NCI-H82 treated with DMSO at 0.1 percent for 48 hours (cell line): ENCODE results near the gene CDH15.
"Not testable (repeated sequence)": the region's sequence is repeated elsewhere in the genome, so short reads cannot be mapped to it uniquely, and the experiment has no call there.

Experiments
- DNase-seq: peaks from one replicate; lab custom pipeline; 2025; ENCODE audit not compliant: unreplicated experiment; lab: John Stamatoyannopoulos, UW

The CDH15 gene

DNA sequence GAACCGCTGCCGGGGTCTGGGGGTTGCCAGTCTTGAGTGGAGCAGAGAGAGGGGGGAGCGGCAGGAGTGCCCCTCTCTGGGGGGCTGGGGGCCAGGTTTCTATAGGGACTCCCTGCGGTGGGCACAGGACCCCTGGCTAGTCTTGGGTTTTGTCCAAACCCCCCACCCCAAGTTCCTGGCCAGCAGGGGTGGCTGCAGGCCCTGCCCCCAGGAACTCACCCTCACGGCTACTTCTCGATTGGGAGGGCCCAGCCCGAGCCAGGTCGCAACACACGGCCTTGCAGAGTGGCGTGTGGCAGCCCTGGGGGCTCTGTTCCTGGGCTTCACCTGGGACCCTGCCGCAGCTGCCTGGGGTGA is 601 bp downstream of the CDH15 start:
- DNase-seq = no peak

DNA sequence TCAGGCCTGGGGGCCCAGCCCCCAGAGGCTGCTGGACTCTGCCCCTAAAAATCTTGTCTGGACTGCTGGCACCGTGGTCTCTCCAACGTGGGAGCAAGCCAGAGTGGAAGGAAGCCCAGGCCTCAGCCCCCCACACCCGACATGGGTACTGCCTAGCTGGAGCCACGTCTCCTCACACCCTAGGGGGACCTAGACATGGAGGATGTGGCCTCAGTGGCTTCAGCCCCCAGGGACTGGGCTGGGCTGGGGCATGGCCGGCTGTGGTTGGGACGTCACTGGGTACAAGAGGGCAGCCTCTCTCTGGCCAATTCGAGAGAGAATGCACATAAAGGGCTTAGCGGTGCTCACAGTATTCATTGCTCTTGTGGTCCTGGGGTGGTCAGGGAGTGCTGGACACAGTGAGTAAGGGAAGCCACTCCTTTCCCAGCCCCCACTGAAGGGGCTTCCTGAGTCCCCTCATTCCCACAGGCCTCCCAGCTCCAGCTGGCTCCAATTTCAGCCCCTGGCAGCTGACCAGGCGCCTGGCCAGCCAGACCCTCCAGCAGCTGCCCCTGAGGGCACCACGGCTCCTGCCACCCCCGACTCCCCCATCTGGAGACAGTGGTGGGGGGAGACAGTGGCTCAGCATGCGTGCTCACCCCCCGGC is 1.1 kb downstream of the CDH15 start:
- DNase-seq = no peak

DNA sequence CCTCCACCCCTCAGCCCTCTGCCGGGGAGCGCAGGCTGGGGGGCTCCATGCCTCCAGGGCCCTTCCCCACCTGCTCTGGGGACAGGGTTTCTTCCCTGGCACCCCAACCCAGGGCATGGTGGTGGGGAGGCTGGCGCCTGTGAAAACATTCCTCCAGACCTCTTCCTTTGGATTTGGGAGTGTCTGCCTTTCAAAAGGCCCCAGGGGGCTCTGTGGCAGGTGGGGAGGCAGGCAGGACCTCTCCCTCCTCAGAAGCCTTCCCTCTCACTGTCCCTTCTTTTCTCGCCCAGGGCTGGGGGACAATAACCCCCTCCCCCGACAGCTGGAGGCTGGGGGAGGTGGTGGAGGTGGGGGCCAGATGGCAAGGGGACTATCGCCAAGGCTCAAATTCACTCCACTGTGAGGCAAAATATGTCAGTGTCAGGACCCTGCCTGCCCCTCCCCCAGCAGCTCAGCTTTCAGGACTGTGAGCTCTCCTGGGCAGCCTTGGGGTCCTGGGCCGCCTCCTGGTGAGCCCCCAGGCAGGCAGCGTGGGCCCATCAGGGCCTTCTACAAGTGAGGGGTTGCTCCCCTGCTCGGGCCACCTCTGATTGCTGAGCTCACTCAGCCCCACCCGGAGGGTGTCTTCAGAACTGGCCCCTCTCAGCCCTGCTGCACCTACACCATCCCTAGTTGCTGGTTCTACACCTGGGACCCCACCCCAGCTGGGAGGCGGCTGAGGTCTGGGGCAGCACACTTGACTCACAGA is 1.8 kb downstream of the CDH15 start:
- no peak for DNase-seq

DNA sequence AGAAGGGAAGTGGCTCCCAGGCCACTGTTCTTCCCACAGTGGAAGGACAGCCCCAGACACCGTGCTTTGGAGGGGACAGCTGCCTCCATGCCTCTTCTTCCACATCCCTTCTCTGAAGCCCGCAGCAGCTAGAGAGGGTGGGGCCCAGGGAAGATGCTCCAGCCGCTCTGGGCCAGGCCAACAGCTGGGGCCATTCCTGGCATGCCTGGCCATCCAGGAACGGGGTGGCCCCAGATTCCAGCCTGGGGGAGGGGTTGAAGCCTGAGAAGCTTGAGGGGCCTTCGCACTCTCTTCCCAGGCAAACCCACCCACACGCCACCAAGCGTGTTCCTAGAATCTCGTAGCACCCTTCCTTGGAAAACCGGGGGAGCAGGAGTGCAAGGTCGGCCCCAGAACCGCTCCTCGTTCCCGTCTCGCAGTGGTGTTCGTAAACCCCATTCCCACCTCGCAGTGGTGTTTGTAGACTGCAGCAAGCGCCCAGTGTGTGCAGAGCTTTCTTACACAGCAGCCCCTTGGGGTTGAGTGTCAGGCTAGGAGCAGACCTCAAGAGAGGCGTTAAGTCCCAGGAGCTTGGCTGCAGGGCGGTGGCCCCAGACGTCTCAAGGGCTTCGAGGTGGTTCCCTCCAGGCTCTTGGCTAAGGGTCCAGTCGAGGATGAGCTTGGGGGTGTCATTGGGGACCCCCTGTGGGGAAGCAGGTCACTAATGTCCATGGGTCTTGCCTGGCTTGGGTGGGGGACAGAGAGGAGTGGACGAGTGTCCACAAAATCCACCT is 2.7 kb downstream of the CDH15 start:
- no peak for DNase-seq

DNA sequence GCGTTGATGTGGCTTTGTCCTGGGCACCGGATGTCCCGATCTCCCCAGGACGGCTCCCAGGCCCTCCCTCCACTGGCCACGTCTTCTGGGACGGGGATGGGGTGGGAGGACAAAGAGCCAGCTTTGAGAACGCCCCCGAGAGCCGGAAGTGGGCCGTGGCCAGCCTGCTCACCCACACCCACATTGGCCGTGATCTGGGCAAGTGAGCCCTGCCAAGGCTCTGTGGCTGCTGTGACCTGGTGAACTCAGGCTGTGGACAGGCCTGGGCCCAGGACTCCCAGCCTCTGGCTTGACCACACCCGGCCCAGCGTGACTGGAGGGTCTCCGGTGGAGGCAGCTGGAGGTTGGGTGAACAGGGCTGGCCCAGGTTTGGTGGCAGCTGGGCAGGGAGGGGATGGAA is 3.3 kb downstream of the CDH15 start:
- no peak for DNase-seq

DNA sequence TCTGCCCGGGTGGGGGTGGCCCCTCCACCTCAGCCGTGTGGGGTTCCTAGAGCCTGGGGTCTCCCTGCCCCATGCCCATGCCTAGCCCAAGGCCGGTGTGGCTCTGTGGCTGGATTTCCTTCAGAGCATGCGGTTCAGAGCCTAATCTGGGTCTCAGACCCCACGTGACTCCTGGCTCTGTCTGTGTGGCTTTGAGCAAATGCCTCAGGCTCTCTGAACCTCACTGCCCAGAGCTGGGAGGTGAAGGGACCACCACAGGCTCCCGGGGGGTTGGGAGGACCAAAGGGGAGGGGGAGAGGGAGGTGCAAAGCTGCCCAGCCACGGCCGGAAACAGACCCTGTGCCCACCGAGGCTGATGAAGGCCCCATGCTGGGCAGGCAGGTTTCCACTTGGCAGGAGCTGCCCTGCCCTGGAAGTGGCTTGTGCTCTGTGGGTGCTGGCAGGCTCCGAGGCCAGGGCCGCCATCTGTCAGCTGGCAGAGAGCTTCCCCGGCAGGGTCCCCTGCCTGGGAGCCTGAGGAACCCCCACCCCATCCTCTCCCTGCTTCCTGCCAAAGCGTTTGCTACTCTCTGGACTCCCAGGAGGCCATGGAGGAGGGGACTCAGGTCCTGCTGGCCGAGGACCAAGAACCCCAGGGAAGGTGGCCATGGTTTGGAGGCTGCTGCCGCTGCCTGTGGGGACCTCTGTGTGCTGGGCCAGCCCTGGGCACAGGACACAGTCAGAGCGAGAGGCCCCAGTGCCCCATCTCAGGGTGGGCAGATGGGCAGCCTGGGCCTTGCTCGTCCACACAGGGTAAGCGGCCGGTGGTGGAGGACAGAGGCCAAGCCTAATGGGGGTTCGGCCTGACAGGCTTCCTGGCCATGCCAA is 4.0 kb downstream of the CDH15 start:
- DNase-seq = no peak

DNA sequence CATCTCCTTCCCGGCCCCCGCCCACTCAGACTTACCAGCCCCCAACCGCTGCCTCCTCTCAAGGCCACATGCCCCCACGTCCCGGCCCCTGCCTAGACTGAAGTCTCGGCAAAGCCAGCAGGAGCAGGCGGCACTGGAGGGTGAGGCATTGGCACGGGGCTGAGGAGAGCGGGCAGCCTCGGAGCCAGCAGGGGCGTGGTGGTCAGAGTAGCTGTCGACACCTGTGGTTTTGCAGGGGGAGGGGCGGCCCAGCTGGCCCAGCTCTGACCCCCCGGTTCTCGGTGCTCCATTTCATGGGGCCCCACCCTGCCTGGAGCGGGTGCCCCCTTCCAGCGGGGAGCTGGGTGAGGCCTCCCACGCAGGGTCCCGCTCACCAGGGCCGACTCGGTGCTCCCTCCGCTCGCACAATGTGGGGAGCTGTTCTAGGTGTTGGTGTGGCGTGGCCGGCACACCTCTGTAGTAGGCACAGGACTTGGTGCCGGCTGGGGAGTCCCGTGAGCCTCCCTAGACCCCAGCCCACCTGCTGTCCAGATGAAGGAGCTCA is 4.7 kb downstream of the CDH15 start:
- no peak for DNase-seq

DNA sequence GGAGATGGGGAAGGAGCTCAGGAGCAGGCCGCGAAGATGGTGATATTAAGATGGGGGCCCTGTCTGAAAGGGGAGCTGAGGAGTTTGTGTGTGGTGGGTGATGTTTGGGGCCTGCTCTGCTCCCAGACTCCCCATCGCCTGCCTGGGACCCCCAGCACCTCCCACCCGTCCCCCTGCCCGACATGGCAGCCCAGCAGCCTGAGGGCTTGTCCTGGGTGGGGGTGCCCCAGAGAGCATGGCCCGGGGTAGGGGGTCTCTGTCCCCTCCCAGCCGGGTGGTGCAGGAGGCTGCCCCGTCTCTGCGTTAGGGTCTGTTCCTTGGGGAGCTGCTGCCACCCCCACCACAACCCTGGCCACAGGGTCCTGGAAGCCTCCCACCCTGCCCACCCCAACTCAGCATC is 5.2 kb downstream of the CDH15 start:
- DNase-seq = no peak

DNA sequence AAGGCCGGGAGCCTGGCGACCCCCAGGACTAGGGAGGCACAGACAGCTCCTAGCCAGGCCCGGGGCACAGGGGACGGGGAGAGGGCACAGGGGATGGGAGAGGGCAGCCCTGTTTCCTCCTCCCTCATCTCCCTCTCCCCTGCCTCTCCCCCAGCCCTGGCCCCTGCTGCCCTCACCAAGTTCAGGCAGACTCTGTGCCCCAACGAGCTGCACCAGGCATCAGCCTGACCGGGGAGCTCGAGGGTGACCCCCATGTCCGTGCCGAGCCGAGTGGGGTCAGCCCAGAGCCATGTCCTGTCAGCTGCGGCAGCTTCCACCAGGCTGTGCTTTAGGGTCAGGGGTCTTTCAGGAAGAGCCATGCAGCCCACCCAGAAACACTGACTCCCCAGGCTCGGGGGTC is 6.0 kb downstream of the CDH15 start:
- DNase-seq = no peak

DNA sequence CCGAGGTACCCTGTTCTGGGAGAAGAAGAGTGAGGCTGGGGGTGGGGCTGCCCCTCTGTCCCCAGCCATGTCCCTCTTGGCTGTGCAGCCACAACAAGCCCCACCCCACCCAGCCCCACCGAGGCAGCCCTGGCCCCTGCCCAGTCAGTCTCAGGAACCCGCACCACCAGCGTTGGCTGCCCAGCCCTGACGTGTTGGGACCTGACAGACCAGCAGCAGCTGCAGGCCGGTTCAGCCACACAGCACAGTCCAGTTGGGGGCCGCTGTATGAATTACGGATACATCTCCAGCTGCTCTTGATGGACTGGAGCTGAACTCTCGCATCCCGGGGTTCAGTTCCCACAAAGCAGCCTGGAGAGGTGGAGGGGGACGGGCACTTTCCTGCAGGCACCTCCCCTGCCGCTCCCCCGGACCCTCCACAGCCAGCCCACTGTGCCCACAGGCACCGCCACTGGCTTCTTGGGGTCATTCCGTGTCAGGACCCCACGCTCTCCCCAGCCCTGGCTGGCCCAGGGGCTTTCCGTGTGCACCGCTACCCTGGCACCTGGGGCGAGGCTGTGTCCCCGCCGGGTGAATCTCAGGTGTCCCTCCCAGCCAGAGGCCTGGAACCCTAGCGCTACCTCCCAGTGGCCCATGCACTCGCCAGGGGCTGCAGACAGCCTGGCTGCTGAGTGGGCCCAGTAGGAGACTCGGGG is 7.1 kb downstream of the CDH15 start:
- no peak for DNase-seq

DNA sequence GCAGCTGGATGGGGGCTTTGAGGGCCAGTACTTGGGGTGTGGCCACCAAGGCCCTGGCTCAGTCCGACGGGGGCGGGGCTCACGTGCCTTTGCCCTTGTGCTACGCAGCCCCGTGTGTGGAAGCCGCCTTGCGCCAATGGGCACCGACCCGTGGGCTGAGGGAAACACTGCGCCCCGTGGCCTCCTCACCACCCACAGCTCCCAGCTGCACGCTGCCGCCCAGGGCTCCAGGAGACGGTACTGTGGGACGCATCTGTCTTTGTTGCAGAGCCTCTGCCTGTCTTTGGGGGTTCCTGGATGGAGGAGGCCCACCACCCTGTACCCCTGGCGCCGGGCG is 7.6 kb downstream of the CDH15 start:
- DNase-seq = no peak

DNA sequence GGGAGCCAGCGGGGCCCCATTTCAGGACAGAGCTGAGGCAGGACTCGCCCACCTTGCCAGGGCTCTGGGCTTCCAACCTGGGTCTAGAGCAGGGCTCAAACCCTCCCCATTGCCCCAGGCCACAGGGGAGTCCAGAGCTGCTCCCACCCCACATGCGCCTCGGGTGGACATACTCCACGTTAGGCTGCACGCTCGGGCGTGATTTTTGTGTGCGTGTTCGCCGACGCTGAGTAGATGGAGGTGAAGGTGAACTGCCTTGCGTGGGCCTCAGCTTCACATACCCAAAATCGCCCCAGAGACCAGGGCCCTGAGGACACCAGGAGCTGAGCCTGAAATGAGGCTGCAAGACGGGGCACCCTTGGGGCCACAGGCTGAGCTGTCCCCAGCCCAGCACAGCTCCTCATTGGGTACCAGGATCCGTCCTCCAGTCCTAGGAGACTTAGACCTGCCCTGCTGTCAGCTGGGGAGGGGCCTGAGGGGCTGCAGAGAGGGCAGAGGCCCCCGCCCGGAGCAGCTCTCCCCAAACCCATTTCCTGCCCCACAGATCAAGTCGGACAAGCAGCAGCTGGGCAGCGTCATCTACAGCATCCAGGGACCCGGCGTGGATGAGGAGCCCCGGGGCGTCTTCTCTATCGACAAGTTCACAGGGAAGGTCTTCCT is 8.2 kb downstream of the CDH15 start:
- no peak for DNase-seq

DNA sequence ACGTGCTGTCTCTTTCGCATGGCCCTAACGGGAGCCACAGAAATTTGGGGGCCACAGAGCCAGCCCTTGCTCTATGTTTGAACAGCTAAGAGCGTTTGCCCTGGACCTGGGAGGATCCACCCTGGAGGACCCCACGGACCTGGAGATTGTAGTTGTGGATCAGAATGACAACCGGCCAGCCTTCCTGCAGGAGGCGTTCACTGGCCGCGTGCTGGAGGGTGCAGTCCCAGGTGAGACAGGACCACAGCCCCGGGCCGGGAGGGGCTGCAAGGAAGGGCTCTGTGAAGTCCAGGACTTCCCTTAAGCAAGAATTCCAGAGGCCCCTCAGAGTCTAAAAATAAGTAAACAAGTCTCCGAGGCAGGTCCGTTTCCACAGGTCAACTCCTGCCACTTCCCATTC is 11.9 kb downstream of the CDH15 start:
- no peak for DNase-seq

DNA sequence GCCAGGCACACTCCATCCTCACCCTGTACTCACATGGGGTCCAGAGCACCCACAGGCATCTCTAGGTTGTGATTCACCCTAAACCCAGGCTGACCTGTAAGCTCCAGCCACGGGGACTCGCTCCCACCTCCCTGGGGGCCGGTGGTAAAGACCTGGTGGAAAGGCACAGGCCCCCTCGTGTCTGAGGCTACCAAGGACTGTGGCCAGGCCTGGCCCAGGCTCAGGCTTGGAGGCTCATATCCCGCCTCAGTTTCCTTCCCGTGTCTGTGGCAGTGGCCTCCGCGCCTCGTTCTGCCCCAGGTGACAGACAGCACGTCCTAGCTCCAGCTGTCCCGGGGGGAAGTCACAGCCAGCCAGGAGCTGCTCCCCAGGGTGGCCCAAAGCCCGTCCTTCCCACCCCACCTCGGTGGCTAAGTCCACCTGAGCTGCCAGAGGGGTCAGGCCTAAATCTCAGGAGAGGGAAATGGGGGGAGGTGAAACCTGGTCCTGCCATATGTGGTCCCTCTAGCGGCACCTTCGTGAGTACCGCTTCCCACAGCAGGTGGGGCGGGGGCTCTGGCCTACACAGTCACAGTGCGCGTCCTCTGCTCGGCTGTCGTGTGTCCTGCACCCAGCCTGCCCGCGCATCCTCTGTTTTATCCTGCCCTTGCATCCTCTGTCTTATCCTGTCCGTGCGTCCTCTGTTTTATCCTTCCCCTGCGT is 12.6 kb downstream of the CDH15 start:
- no peak for DNase-seq

DNA sequence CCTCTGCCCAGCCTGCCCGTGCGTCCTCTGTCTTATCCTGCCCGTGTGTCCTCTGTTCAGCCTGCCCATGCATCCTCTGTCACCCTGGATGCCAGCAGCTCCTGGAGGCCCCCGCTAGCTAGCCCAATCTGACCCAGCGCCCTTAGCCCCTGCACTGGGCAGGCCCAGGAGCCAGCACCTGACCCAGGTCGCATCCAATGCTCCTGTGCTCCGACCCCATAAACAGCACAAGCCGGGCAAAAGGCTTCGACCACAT is 13.1 kb downstream of the CDH15 start:
- DNase-seq = no peak

DNA sequence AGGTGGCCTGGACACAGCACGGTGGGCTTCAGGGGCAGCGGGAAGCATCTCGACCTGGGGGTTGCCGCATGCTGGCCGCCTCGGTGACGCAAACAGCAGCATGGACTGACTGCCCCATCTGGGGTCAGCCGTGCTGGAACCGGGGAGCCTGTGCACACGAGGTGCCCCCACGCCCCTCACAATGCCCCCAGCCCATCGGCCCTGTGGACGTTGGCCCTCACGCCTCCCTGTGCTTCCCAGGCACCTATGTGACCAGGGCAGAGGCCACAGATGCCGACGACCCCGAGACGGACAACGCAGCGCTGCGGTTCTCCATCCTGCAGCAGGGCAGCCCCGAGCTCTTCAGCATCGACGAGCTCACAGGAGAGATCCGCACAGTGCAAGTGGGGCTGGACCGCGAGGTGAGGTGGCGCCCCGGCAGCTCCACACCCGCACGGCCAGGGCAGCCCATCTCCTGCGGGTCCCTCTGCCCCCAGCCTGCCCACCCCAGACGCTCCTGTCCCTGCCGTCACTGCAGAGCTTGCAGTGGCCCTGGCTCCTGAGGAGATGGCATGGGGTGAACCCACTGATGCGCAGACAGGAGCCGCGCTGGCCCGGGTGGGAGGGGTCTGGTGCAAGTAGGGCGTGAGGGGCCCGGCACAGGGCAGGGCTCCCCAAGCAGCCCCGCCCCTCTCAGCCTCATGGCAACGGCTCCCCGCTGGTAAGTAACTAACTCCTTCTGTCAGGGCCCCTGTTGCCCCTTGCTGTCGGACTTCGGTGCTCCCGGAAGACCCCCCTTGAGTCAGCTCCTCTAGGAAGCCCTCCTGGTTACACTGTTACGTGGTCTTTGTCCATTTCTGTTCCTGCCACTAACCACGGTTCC is 13.6 kb downstream of the CDH15 start:
- no peak for DNase-seq

DNA sequence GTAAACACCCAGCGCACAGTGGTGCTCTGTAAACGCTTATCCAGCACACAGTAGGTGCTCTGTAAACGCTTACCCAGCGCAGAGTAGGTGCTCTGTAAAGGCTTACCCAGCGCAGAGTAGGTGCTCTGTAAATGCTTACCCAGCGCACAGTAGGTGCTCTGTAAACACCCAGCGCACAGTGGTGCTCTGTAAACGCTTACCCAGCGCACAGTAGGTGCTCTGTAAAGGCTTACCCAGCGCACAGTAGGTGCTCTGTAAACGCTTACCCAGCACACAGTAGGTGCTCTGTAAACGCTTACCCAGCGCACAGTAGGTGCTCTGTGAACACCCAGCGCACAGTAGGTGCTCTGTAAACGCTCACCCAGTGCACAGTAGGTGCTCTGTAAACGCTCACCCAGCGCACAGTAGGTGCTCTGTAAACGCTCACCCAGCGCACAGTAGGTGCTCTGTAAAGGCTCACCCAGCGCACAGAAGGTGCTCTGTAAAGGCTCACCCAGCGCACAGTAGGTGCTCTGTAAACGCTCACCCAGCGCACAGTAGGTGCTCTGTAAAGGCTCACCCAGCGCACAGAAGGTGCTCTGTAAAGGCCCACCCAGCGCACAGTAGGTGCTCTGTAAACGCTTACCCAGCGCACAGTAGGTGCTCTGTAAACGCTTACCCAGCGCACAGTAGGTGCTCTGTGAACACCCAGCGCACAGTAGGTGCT is 14.5 kb downstream of the CDH15 start:
- DNase-seq = not testable (repeated sequence)

DNA sequence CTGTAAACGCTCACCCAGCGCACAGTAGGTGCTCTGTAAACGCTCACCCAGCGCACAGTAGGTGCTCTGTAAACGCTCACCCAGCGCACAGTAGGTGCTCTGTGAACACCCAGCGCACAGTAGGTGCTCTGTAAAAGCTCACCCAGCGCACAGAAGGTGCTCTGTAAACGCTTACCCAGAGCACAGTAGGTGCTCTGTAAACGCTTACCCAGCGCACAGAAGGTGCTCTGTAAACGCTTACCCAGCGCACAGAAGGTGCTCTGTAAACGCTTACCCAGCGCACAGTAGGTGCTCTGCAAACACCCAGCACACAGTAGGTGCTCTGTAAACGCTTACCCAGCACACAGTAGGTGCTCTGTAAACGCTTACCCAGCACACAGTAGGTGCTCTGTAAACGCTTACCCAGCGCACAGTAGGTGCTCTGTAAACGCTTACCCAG is 15.1 kb downstream of the CDH15 start:
- DNase-seq = not testable (repeated sequence)
